CD4-positive, alpha-beta T cell treated with Interleukin-15 for 1 hour (primary cell): ENCODE results near the gene IFT81.
"Not testable (repeated sequence)": the region's sequence is repeated elsewhere in the genome, so short reads cannot be mapped to it uniquely, and the experiment has no call there.

ENCODE experiments used
- DNase-seq: peaks from one replicate; pipeline ENCODE4 v3.0.0-alpha.2; 2020

Gene IFT81

GRCh38 chr12:110124269-110124995, at the start of gene IFT81:
Gene IFT81 (plus strand): TSS chr12:110124357. CDS start chr12:110127381, 3,024 bp downstream.
- DNase-seq = peak; percentile 95

- DNase-seq = no peak
Measured at GRCh38 chr12:110075880-110076279, 48.3 kb upstream of the IFT81 start.

- DNase-seq = no peak
Measured at GRCh38 chr12:110077800-110078199, 46.4 kb upstream of the IFT81 start.

GRCh38 chr12:110079477-110080400, 44.4 kb upstream of the IFT81 start:
- peak; percentile 85 for DNase-seq

GRCh38 chr12:110080410-110080809, 43.7 kb upstream of the IFT81 start:
- no peak for DNase-seq

GRCh38 chr12:110084314-110085015, 39.7 kb upstream of the IFT81 start:
- no peak for DNase-seq

GRCh38 chr12:110088216-110088615, 35.9 kb upstream of the IFT81 start:
- not testable (repeated sequence) for DNase-seq

- no peak for DNase-seq
Measured at GRCh38 chr12:110088936-110089335, 35.2 kb upstream of the IFT81 start.

- no peak for DNase-seq
Measured at GRCh38 chr12:110090266-110091135, 33.7 kb upstream of the IFT81 start.

GRCh38 chr12:110091136-110091711, 32.9 kb upstream of the IFT81 start:
- DNase-seq = no peak

- no peak for DNase-seq
Measured at GRCh38 chr12:110093631-110094311, 30.4 kb upstream of the IFT81 start.

- peak; percentile 68 for DNase-seq
Measured at GRCh38 chr12:110100315-110100970, 23.7 kb upstream of the IFT81 start.

GRCh38 chr12:110102255-110102654, 21.9 kb upstream of the IFT81 start:
- DNase-seq = peak; percentile 20

GRCh38 chr12:110104188-110105094, 19.7 kb upstream of the IFT81 start:
- DNase-seq = no peak

GRCh38 chr12:110105159-110105558, 19.0 kb upstream of the IFT81 start:
- DNase-seq = no peak

GRCh38 chr12:110105986-110106385, 18.2 kb upstream of the IFT81 start:
- DNase-seq = no peak

GRCh38 chr12:110107369-110108281, 16.5 kb upstream of the IFT81 start:
- DNase-seq = no peak

- DNase-seq = no peak
Measured at GRCh38 chr12:110108309-110109036, 15.7 kb upstream of the IFT81 start.
